Left lung (tissue), 10 donors: ENCODE data around the gene DOCK3. TPM values are rescaled to one million over a fixed set of nuclear protein-coding genes. Genes with fewer than 3 reads are reported as not detected.

Experiments used
- ATAC-seq: fragments of 200-7000 bp; cut with Tn5 transposase; one replicate; pipeline ENCODE4 v1.9.1; 2020; ENCODE audit warnings: moderate library complexity
- DNase-seq, 4 donors: peaks; one replicate each; pipeline ENCODE4 v3.0.0-alpha.2; 2013 to 2020
- H3K27ac ChIP-seq, 2 donors: fragments of 200-600 bp; sonication (generic) in 1 of 2; one replicate each; pipeline versions ENCODE4 v1.5.0 to v1.8.0; 2020 to 2021
- H3K27me3 ChIP-seq, 2 donors: fragments of 200-600 bp; sonication (generic) in 1 of 2; one replicate each; pipeline versions ENCODE4 v1.5.0 to v1.8.0; 2020 to 2021
- H3K36me3 ChIP-seq, 2 donors: fragments of 200-600 bp; sonication (generic) in 1 of 2; one replicate each; pipeline versions ENCODE4 v1.5.0 to v1.8.0; 2020 to 2021
- H3K4me1 ChIP-seq, 2 donors: fragments of 200-600 bp; one replicate each; pipeline ENCODE4 v1.8.0; 2021
- H3K4me3 ChIP-seq, 2 donors: fragments of 200-600 bp; sonication (generic) in 1 of 2; one replicate each; pipeline versions ENCODE4 v1.5.0 to v1.8.0; 2020 to 2021; ENCODE audit warnings: mild to moderate bottlenecking in 1 of 2
- H3K9me3 ChIP-seq, 2 donors: fragments of 200-600 bp; sonication (generic) in 1 of 2; one replicate each; pipeline versions ENCODE4 v1.5.0 to v1.8.0; 2020 to 2021
- CTCF ChIP-seq, 2 donors: fragments of 200-600 bp; sonication (generic) in 1 of 2; IDR thresholded peaks; one replicate each; pipeline versions ENCODE4 v1.5.0 to v1.8.0; 2021; ENCODE audit warnings: antibody characterized with exemption in 2 of 2
- intact Hi-C, 2 donors: fragments of 100-400 bp; cut with DNase I; formaldehyde crosslinking; loops; one replicate each; pipeline versions ENCODE4 v1.11.2 to v1.14.2; 2022
- polyA plus RNA-seq, 6 donors: library from polyadenylated mRNA; unstranded; fragments of 120-200 nt; gene quantifications; one replicate each; pipeline ENCODE4 v1.2.1, GENCODE V29; 2013; ENCODE audit not compliant: insufficient read length in 6 of 6
- total RNA-seq, 2 donors: library from RNA; stranded (reverse); fragmentation: NEBNext Ultra II Directional; extraction: Animal tissue kit (Norgen Biotek cat#: 25700); gene quantifications; one replicate each; pipeline ENCODE4 v1.2.1, GENCODE V29; 2021
- donor health status: DM: no; HTN: yes; CAD: no.
- donor health status: DM: no; HTN: no; CAD: no.

The DOCK3 gene
- total and polyA plus RNA-seq, 8 donors = 0.34 to 2.2 (median 1.8) TPM

GRCh38 chr3:51396401-51396800, 721.7 kb downstream of the DOCK3 start:
- H3K27me3 ChIP-seq = no peaks in the 10 kb centered on the region
- peaks cover 14 to 57% of the 10 kb centered on the region in 2 donors for H3K4me1 ChIP-seq
- no peak for ATAC-seq
- intact Hi-C loops = no loop called here
- peaks cover 4 to 89% of the 10 kb centered on the region in 2 donors for H3K36me3 ChIP-seq
- no peak for DNase-seq
- H3K4me3 ChIP-seq = no peak overlapping the region
- no peaks in the 10 kb centered on the region for H3K9me3 ChIP-seq
- TF ChIP-seq CTCF (IDR thresholded peaks at IDR 0.05) = no peak
- H3K27ac ChIP-seq = no peak overlapping the region

GRCh38 chr3:51397392-51397791, 722.7 kb downstream of the DOCK3 start:
- H3K36me3 ChIP-seq = peaks cover 4 to 92% of the 10 kb centered on the region in 2 donors
- no peak for TF ChIP-seq CTCF (IDR thresholded peaks at IDR 0.05)
- no peak overlapping the region for H3K4me3 ChIP-seq
- ATAC-seq (no peak), DNase-seq (no peak)
- H3K9me3 ChIP-seq = no peaks in the 10 kb centered on the region
- H3K27ac ChIP-seq = no peak overlapping the region
- peaks cover 10 to 50% of the 10 kb centered on the region in 2 donors for H3K4me1 ChIP-seq
- H3K27me3 ChIP-seq = no peaks in the 10 kb centered on the region
- intact Hi-C loops = no loop called here

GRCh38 chr3:51398595-51399310, 724.0 kb downstream of the DOCK3 start:
- no peak for TF ChIP-seq CTCF (IDR thresholded peaks at IDR 0.05)
- Histone ChIP-seq H3K4me1 (peaks cover 0 to 36% of the 10 kb centered on the region in 2 donors), H3K27ac (no peak overlapping the region), H3K9me3 (no peaks in the 10 kb centered on the region), H3K36me3 (peaks cover 4 to 91% of the 10 kb centered on the region in 2 donors), H3K27me3 (no peaks in the 10 kb centered on the region), H3K4me3 (no peak overlapping the region)
- ATAC-seq = no peak
- intact Hi-C loops = no loop called here
- no peak for DNase-seq

- Histone ChIP-seq H3K36me3 (peaks cover 4 to 88% of the 10 kb centered on the region in 2 donors), H3K9me3 (no peaks in the 10 kb centered on the region), H3K27me3 (no peaks in the 10 kb centered on the region), H3K4me3 (no peak overlapping the region), H3K4me1 (peaks cover 0 to 23% of the 10 kb centered on the region in 2 donors), H3K27ac (no peak overlapping the region)
- DNase-seq (no peak), ATAC-seq (no peak)
- intact Hi-C loops = no loop called here
- TF ChIP-seq CTCF (IDR thresholded peaks at IDR 0.05) = no peak
Measured at GRCh38 chr3:51400166-51400565, 725.4 kb downstream of the DOCK3 start.

- intact Hi-C loops = no loop called here
- no peak for TF ChIP-seq CTCF (IDR thresholded peaks at IDR 0.05)
- ATAC-seq (peak; percentile 33), DNase-seq (no peak)
- Histone ChIP-seq H3K36me3 (peaks cover 0 to 77% of the 10 kb centered on the region in 2 donors), H3K27me3 (no peaks in the 10 kb centered on the region), H3K4me3 (no peak overlapping the region), H3K27ac (peak overlapping the region in 1 of 2 donors; percentile 7), H3K9me3 (no peaks in the 10 kb centered on the region), H3K4me1 (peaks cover 0 to 7% of the 10 kb centered on the region in 2 donors)
Measured at GRCh38 chr3:51401735-51402134, 727.0 kb downstream of the DOCK3 start.
